ENCODE results near the gene LYRM9.
"Not testable (repeated sequence)": the region's sequence is repeated elsewhere in the genome, so short reads cannot be mapped to it uniquely, and the experiment has no call there.

Gene LYRM9

DNA sequence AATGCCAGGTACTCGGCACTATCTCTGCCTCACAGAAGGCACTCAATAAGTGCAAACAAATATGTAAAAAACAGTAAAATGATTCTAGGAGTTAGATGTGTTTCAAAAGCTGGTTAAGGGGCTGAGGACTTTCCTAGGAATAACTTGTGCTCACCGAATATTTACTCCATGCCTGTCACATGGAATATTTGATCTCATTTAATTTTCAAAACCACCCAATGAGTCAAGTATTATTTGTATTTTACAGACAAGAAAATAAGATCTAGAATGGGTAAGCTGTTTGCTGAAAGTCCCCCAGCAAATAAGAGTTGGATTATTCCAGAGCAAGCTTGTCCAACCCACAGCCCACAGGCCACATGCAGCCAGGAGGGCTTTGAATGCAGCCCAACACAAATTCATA, 34.6 kb upstream of the LYRM9 start:
- H3K27me3 ChIP-seq: no peaks in the 10 kb centered on the region
- TF ChIP-seq Cebpa-rat (IDR thresholded peaks at IDR 0.05): no peak
- H3K9ac ChIP-seq: no peak overlapping the region
- no peak overlapping the region for H3K27ac ChIP-seq
- no peaks in the 10 kb centered on the region for H3K4me1 ChIP-seq
- no peak overlapping the region for H3K4me3 ChIP-seq
- H3K9me3 ChIP-seq: no peaks in the 10 kb centered on the region
- H4K20me1 ChIP-seq: no peaks in the 10 kb centered on the region
- no peaks in the 10 kb centered on the region for H3K36me3 ChIP-seq
- no peak overlapping the region for H3K4me2 ChIP-seq

DNA sequence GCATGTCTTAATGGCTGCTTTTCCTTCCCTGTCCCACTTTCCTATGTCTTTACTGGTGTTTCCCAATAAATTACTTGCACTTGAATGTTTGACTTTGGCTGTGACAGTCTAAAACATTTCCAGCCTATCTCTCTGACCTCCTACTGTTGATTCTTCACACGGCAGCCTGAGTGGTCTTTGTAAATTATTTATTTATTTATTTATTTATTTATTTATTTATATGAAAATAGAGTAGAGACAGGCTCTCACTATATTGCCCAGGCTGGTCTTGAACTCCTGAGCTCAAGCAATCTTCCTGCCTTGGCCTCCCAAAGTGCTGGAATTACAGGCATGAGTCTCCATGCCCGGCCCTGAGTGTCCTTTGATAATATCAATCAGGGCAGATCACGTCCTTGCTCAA, 28.4 kb upstream of the LYRM9 start:
- TF ChIP-seq Cebpa-rat (IDR thresholded peaks at IDR 0.05): no peak
- no peak overlapping the region for H3K4me2 ChIP-seq
- H3K9ac ChIP-seq: no peak overlapping the region
- no peaks in the 10 kb centered on the region for H3K36me3 ChIP-seq
- H3K9me3 ChIP-seq: no peaks in the 10 kb centered on the region
- no peaks in the 10 kb centered on the region for H3K4me1 ChIP-seq
- no peaks in the 10 kb centered on the region for H3K27me3 ChIP-seq
- H3K27ac ChIP-seq: no peak overlapping the region
- H3K4me3 ChIP-seq: no peak overlapping the region
- no peaks in the 10 kb centered on the region for H4K20me1 ChIP-seq

DNA sequence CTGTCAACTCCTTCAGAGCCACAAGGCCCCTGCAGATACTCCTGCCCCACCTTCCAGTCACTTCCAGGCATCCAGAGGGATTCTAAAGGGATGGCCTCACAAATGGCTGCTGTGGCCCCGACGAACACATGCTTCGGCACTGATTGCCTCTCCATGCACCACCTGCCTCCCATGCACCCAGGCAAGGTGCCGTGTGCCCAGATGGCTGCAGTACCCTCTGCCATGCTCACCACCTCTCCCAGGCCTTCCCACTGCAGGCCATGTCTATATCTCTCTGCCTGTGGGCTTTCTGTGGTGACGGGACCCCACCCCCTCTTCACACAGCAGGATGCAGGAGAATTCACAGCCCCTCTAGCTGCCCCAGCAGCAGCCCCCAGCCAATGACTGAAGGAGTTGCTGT, 27.9 kb upstream of the LYRM9 start:
- H3K27ac ChIP-seq: no peak overlapping the region
- H3K27me3 ChIP-seq: no peaks in the 10 kb centered on the region
- H4K20me1 ChIP-seq: no peaks in the 10 kb centered on the region
- no peak for TF ChIP-seq Cebpa-rat (IDR thresholded peaks at IDR 0.05)
- no peak overlapping the region for H3K4me2 ChIP-seq
- H3K9ac ChIP-seq: no peak overlapping the region
- no peak overlapping the region for H3K4me3 ChIP-seq
- no peaks in the 10 kb centered on the region for H3K9me3 ChIP-seq
- no peaks in the 10 kb centered on the region for H3K36me3 ChIP-seq
- H3K4me1 ChIP-seq: no peaks in the 10 kb centered on the region

DNA sequence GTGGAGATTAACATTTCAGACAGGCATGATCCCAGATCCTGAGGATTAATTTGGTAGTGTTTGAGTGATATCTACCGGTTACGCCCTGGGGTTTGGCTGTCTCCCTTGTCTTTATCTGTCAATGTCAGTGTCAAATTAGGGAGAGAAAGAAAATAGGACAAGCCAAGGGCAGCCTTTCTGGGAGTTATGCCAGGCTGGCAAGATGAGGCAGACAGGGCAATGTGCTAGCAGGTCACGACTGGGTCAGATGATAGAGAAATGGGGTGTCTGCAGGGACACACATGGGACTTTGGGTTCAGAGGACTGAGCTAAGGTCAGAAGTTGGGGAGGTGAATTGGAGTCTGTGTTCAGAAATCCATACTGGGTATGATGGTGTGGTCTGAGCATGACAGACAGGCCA, 27.4 kb upstream of the LYRM9 start:
- H3K27ac ChIP-seq: no peak overlapping the region
- H3K4me1 ChIP-seq: no peaks in the 10 kb centered on the region
- no peaks in the 10 kb centered on the region for H3K36me3 ChIP-seq
- no peaks in the 10 kb centered on the region for H3K27me3 ChIP-seq
- no peak for TF ChIP-seq Cebpa-rat (IDR thresholded peaks at IDR 0.05)
- no peak overlapping the region for H3K9ac ChIP-seq
- no peaks in the 10 kb centered on the region for H4K20me1 ChIP-seq
- no peak overlapping the region for H3K4me2 ChIP-seq
- no peak overlapping the region for H3K4me3 ChIP-seq
- no peaks in the 10 kb centered on the region for H3K9me3 ChIP-seq

DNA sequence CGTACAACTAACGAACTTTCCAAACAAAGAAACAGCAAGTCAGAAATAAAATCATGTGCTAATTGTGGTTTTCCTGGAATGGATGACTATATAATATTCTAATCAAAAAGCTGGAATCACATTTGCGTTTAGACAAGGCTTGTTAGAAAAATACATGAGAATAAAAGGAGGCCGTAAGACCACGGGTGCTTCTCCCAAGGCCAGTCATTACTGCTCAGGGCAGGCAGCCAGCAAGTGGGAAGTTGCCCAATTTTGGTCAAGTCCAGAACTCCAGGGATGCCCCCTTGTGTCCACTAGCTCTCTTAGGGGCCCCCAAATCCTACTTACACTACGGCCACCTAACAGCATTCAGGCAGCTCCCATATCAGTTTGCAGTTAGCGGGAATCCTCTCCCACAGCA, 25.9 kb upstream of the LYRM9 start:
- no peaks in the 10 kb centered on the region for H3K9me3 ChIP-seq

DNA sequence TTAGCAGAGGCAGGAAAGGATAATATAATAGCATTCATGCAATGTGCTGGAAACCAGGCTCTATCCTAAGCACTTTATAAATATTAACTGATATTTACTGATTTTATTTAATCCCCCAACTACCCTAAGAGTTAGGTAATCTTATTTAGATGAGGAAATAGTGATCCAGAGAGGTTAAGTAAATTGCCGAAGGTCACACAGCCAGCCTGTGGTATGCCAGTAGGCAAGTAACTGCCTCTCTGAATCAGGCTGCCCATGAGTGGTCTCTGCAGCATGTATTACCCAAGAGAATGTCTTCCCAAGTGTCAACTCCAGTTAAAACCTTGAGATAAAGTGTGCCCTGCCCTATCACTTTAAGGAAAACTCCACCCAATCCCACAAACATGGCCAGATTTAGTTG, 25.3 kb upstream of the LYRM9 start:
- H3K9me3 ChIP-seq: no peaks in the 10 kb centered on the region
- H3K4me1 ChIP-seq: no peaks in the 10 kb centered on the region
- H3K4me2 ChIP-seq: no peak overlapping the region
- no peak overlapping the region for H3K27ac ChIP-seq
- no peak for TF ChIP-seq Cebpa-rat (IDR thresholded peaks at IDR 0.05)
- no peaks in the 10 kb centered on the region for H4K20me1 ChIP-seq
- no peaks in the 10 kb centered on the region for H3K36me3 ChIP-seq
- no peak overlapping the region for H3K9ac ChIP-seq
- no peak overlapping the region for H3K4me3 ChIP-seq
- no peaks in the 10 kb centered on the region for H3K27me3 ChIP-seq

More for the DNA sequence above, 25.9 kb upstream of the LYRM9 start:
- no peak for TF ChIP-seq Cebpa-rat (IDR thresholded peaks at IDR 0.05)
- Histone ChIP-seq H3K9ac (no peak overlapping the region), H3K4me1 (no peaks in the 10 kb centered on the region), H3K36me3 (no peaks in the 10 kb centered on the region), H3K27me3 (no peaks in the 10 kb centered on the region), H3K4me2 (no peak overlapping the region), H3K4me3 (no peak overlapping the region), H4K20me1 (no peaks in the 10 kb centered on the region), H3K27ac (no peak overlapping the region)

DNA sequence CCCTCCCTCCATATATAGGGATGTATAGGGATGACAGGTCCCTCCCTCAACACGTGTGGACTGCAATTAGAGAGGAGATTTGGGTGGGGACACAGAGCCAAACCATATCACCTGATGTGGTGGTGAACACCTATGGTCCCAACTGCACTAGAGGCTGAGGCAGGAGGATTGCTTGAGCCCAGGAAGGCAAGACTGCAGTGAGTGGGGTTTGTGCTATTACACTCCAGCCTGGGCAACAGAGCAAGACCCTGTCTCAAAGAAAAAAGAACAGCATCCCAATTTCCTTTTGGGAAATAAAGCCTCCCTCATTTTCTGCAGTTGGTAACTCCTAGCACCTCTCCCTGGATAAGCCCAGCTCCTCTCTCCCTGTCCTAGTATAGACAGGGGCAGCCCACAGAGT, 23.8 kb upstream of the LYRM9 start:
- TF ChIP-seq Cebpa-rat (IDR thresholded peaks at IDR 0.05): no peak
- Histone ChIP-seq H3K27ac (no peak overlapping the region), H4K20me1 (no peaks in the 10 kb centered on the region), H3K36me3 (no peaks in the 10 kb centered on the region), H3K9me3 (no peaks in the 10 kb centered on the region), H3K9ac (no peak overlapping the region), H3K27me3 (no peaks in the 10 kb centered on the region), H3K4me2 (no peak overlapping the region), H3K4me1 (no peaks in the 10 kb centered on the region), H3K4me3 (no peak overlapping the region)

- Histone ChIP-seq H3K4me2 (no peak overlapping the region), H3K27me3 (no peaks in the 10 kb centered on the region)
- no peak for TF ChIP-seq Cebpa-rat (IDR thresholded peaks at IDR 0.05)
Observed at GRCh38 chr17:27915709-27916108, 22.5 kb upstream of the LYRM9 start.

DNA sequence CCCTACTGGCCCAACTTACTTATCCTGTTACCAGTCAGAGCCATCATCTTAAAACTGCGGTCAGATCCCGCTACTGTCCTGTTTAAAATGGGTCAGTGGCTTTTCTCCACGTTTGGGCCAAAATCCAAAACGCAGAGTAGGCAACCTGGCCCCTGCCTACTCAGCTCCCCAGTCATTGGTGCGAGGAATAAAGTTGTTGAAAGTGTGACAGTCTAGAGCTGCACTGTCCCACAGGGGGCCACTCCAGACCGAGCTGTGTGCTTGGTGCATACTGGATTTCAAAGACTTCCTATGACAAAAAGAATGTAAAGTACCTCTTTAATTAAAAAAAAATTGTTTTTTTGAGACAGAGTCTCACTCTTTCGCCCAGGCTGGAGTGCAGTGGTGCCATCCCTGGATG, 21.2 kb upstream of the LYRM9 start:
- Histone ChIP-seq H3K27me3 (no peaks in the 10 kb centered on the region), H3K27ac (no peak overlapping the region), H3K36me3 (no peaks in the 10 kb centered on the region), H3K9me3 (no peaks in the 10 kb centered on the region), H3K4me2 (no peak overlapping the region), H3K4me1 (no peaks in the 10 kb centered on the region), H4K20me1 (no peaks in the 10 kb centered on the region), H3K4me3 (no peak overlapping the region), H3K9ac (no peak overlapping the region)
- no peak for TF ChIP-seq Cebpa-rat (IDR thresholded peaks at IDR 0.05)

More at GRCh38 chr17:27915709-27916108, 22.5 kb upstream of the LYRM9 start:
- Histone ChIP-seq H3K36me3 (no peaks in the 10 kb centered on the region), H3K27ac (no peak overlapping the region), H3K9me3 (no peaks in the 10 kb centered on the region), H3K9ac (no peak overlapping the region), H3K4me1 (no peaks in the 10 kb centered on the region), H4K20me1 (no peaks in the 10 kb centered on the region), H3K4me3 (no peak overlapping the region)

- Histone ChIP-seq H3K4me1 (no peaks in the 10 kb centered on the region), H3K27me3 (no peaks in the 10 kb centered on the region)
Observed at GRCh38 chr17:27912964-27913363, 19.8 kb upstream of the LYRM9 start.

DNA sequence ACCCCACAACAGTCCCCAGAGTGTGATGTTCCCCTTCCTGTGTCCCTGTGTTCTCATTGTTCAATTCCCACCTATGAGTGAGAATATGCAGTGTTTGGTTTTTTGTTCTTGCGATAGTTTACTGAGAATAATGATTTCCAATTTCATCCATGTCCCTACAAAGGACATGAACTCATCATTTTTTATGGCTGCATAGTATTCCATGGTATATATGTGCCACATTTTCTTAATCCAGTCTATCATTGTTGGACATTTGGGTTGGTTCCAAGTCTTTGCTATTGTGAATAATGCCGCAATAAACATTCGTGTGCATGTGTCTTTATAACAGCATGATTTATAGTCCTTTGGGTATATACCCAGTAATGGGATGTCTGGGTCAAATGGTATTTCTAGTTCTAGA, 19.1 kb upstream of the LYRM9 start:
- not testable (repeated sequence) for H3K9me3 ChIP-seq, H3K27ac ChIP-seq, H3K9ac ChIP-seq, H3K36me3 ChIP-seq, H3K27me3 ChIP-seq, H3K4me3 ChIP-seq, H3K4me2 ChIP-seq, H4K20me1 ChIP-seq, H3K4me1 ChIP-seq

More at GRCh38 chr17:27912964-27913363, 19.8 kb upstream of the LYRM9 start:
- Histone ChIP-seq H3K9me3 (no peaks in the 10 kb centered on the region), H3K4me3 (no peak overlapping the region), H4K20me1 (no peaks in the 10 kb centered on the region), H3K9ac (no peak overlapping the region), H3K27ac (no peak overlapping the region), H3K36me3 (no peaks in the 10 kb centered on the region), H3K4me2 (no peak overlapping the region)
- TF ChIP-seq Cebpa-rat (IDR thresholded peaks at IDR 0.05): no peak

Measured in BLaER1 (cell line).